DOHH2 (cell line): ENCODE measurements around the gene MCF2L.

Experiments used
- H3F3A ChIP-seq: fragments of 200-600 bp; sonication (generic), shearing (Covaris generic); 2 replicates; pipeline ENCODE4 v1.6.0; 2016; ENCODE audit warnings: antibody characterized with exemption, mild to moderate bottlenecking; ENCODE audit not compliant: control insufficient read depth, insufficient read depth
- H3K27ac ChIP-seq: fragments of 200-600 bp; sonication (generic); 2 replicates; pipeline ENCODE4 v1.5.1; 2014; ENCODE audit warnings: low read depth, mild to moderate bottlenecking, low read length, moderate library complexity
- H3K27me3 ChIP-seq: fragments of 200-600 bp; sonication (generic); 2 replicates; pipeline ENCODE4 v1.6.1; 2014; ENCODE audit warnings: mild to moderate bottlenecking, low read length, mixed read lengths; ENCODE audit not compliant: control insufficient read depth
- H3K36me3 ChIP-seq: fragments of 200-600 bp; sonication (generic); 2 replicates; pipeline ENCODE4 v1.6.1; 2014; ENCODE audit warnings: mild to moderate bottlenecking, low read length, moderate library complexity, mixed read lengths; ENCODE audit not compliant: control insufficient read depth
- H3K4me1 ChIP-seq: fragments of 200-600 bp; sonication (generic); 2 replicates; pipeline ENCODE4 v1.6.1; 2014; ENCODE audit warnings: mild to moderate bottlenecking, low read length, mixed read lengths; ENCODE audit not compliant: control insufficient read depth
- H3K4me2 ChIP-seq: fragments of 200-600 bp; sonication (generic); 2 replicates; pipeline ENCODE4 v1.6.0; 2014; ENCODE audit warnings: mild to moderate bottlenecking, low read length, moderate library complexity
- H3K4me3 ChIP-seq: fragments of 200-600 bp; sonication (generic); 2 replicates; pipeline ENCODE4 v1.5.1; 2014; ENCODE audit warnings: mild to moderate bottlenecking, low read length, mixed read lengths
- H3K79me2 ChIP-seq: fragments of 200-600 bp; sonication (generic); 2 replicates; pipeline ENCODE4 v1.6.1; 2014; ENCODE audit warnings: mild to moderate bottlenecking, low read length, mixed read lengths; ENCODE audit not compliant: control insufficient read depth
- H3K9me2 ChIP-seq: fragments of 200-600 bp; sonication (generic); replicated peaks from 2 replicates; pipeline ENCODE4 v1.6.1; 2014; ENCODE audit warnings: mild to moderate bottlenecking, low read length, mixed read lengths; ENCODE audit not compliant: control insufficient read depth
- H3K9me3 ChIP-seq: fragments of 200-600 bp; sonication (generic); 2 replicates; pipeline ENCODE4 v1.6.1; 2014; ENCODE audit warnings: antibody characterized with exemption, low read length, mixed read lengths; ENCODE audit not compliant: control insufficient read depth, insufficient read depth
- H4K20me1 ChIP-seq: fragments of 200-600 bp; sonication (generic); 2 replicates; pipeline ENCODE4 v1.6.0; 2014; ENCODE audit warnings: low read depth, mild to moderate bottlenecking, antibody characterized with exemption, low read length, moderate library complexity; ENCODE audit not compliant: control insufficient read depth, insufficient read depth
- EZH2phosphoT487 ChIP-seq: fragments of 200-600 bp; sonication (generic); IDR thresholded peaks from 2 replicates; pipeline ENCODE4 v1.6.1; 2017; ENCODE audit warnings: borderline replicate concordance, mild to moderate bottlenecking, antibody characterized with exemption, low read length, moderate library complexity, mixed read lengths
- TF ChIP-seq, protein P1 (sequence below): fragments of 200-600 bp; sonication (generic); IDR thresholded peaks from one replicate; pipeline ENCODE4 v1.5.1; 2014; ENCODE audit warnings: antibody characterized with exemption, mild to moderate bottlenecking, low read depth, low read length; ENCODE audit not compliant: poor library complexity, severe bottlenecking

The MCF2L gene

DNA sequence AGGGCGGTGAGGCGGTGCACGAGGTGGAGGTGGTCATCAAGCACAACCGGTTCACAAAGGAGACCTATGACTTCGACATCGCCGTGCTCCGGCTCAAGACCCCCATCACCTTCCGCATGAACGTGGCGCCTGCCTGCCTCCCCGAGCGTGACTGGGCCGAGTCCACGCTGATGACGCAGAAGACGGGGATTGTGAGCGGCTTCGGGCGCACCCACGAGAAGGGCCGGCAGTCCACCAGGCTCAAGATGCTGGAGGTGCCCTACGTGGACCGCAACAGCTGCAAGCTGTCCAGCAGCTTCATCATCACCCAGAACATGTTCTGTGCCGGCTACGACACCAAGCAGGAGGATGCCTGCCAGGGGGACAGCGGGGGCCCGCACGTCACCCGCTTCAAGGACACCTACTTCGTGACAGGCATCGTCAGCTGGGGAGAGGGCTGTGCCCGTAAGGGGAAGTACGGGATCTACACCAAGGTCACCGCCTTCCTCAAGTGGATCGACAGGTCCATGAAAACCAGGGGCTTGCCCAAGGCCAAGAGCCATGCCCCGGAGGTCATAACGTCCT lies 180.0 kb downstream of the MCF2L start:
- no peaks in the 10 kb centered on the region for H3K36me3 ChIP-seq
- no peaks in the 10 kb centered on the region for H3K79me2 ChIP-seq
- H3K27ac ChIP-seq: no peak overlapping the region

More for the DNA sequence above, 180.0 kb downstream of the MCF2L start:
- H3F3A ChIP-seq: 0 out of 2 replicates have a peak, but pooled peaks cover 4% of the 10 kb centered on the region
- H3K9me3 ChIP-seq: no peaks in the 10 kb centered on the region
- TF ChIP-seq, protein P1, sequence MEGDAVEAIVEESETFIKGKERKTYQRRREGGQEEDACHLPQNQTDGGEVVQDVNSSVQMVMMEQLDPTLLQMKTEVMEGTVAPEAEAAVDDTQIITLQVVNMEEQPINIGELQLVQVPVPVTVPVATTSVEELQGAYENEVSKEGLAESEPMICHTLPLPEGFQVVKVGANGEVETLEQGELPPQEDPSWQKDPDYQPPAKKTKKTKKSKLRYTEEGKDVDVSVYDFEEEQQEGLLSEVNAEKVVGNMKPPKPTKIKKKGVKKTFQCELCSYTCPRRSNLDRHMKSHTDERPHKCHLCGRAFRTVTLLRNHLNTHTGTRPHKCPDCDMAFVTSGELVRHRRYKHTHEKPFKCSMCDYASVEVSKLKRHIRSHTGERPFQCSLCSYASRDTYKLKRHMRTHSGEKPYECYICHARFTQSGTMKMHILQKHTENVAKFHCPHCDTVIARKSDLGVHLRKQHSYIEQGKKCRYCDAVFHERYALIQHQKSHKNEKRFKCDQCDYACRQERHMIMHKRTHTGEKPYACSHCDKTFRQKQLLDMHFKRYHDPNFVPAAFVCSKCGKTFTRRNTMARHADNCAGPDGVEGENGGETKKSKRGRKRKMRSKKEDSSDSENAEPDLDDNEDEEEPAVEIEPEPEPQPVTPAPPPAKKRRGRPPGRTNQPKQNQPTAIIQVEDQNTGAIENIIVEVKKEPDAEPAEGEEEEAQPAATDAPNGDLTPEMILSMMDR: no peak
- no peak for TF ChIP-seq EZH2phosphoT487
- no peak overlapping the region for H3K4me2 ChIP-seq
- H4K20me1 ChIP-seq: no peaks in the 10 kb centered on the region
- H3K27me3 ChIP-seq: no peaks in the 10 kb centered on the region
- H3K9me2 ChIP-seq: no peaks in the 10 kb centered on the region
- H3K4me3 ChIP-seq: no peak overlapping the region
- H3K4me1 ChIP-seq: peaks cover 5% of the 10 kb centered on the region
